GM12874 (cell line): Measurements from ENCODE around the gene NELFA.

Experiments
- TF ChIP-seq, protein P1 (sequence below): IDR thresholded peaks from 2 replicates; pipeline ENCODE4 v1.5.1; 2011; ENCODE audit warnings: low read depth, mild to moderate bottlenecking, control low read depth, low read length, moderate library complexity; ENCODE audit not compliant: insufficient read depth

NELFA gene

DNA sequence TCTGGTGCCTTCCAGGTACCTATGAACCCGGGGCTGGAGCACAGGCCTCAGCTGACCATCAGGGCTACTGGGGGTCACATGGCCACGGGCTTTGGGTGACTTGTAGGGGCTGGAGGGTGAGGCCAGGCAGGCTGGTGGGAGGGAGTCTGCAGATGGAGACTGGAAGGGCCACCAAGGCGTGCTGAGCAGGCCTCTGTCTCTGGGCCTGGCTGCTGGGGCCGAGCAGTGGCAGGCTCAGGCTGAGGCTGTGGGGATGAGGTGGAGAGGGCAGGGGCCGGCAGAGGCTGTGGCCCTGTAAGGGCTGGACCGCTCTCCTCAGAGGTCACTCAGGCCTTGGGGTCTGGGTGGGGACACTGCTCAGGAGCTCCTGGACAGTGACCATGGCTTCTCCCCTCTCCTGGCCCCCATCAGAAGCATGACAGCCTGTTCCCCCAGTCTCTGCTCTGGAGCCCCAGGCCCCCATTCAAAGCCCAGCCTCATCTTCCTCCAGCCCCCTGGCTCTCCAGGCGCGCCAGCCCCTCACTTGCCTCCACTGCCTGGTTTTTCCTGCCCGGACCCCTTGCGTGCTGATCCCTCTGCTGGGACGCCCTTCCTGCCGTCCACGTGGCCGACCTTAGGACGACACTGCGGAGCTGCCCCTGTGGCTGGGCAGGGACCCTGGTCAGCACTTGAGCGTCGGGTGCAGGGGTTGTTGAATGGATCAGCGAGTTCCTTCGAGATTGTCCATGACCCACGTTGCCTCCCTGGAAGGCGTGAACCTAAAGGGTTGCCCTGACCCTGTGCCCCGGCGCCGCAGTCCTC is 39.2 kb upstream of the NELFA start:
- TF ChIP-seq, protein P1, sequence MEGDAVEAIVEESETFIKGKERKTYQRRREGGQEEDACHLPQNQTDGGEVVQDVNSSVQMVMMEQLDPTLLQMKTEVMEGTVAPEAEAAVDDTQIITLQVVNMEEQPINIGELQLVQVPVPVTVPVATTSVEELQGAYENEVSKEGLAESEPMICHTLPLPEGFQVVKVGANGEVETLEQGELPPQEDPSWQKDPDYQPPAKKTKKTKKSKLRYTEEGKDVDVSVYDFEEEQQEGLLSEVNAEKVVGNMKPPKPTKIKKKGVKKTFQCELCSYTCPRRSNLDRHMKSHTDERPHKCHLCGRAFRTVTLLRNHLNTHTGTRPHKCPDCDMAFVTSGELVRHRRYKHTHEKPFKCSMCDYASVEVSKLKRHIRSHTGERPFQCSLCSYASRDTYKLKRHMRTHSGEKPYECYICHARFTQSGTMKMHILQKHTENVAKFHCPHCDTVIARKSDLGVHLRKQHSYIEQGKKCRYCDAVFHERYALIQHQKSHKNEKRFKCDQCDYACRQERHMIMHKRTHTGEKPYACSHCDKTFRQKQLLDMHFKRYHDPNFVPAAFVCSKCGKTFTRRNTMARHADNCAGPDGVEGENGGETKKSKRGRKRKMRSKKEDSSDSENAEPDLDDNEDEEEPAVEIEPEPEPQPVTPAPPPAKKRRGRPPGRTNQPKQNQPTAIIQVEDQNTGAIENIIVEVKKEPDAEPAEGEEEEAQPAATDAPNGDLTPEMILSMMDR: no peak

DNA sequence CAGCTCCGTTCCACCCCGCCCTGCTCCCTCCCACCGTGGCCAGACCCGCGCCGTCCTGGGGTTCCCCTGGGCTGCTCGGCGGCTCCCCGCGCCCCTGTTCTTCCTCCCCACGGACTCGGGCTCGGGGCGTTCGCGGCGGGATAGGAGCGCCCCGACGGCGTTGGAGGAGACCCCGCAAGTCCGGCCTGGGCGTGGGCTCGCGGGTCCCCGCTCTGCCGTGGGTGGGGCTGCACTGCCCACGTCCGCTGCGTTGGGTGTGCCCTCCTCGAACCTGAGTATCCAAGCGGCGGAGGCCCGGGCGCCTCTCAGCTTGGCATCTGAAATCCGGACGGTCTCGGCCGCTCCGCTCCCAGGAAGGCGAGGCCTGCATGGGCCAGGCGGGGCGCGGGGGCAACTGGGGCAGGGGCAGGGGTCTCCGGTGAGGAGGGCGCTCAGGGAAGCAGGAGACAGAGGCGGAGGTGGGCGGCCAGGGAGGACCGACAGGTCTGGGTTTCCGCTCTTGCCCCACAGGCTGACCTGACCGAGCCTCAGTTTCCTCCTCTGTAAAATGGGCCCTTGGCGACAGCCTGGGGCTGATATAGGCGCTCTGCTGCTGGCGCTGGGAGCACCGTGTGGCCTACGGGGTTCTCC is 38.4 kb upstream of the NELFA start:
- TF ChIP-seq, protein P1: no peak

DNA sequence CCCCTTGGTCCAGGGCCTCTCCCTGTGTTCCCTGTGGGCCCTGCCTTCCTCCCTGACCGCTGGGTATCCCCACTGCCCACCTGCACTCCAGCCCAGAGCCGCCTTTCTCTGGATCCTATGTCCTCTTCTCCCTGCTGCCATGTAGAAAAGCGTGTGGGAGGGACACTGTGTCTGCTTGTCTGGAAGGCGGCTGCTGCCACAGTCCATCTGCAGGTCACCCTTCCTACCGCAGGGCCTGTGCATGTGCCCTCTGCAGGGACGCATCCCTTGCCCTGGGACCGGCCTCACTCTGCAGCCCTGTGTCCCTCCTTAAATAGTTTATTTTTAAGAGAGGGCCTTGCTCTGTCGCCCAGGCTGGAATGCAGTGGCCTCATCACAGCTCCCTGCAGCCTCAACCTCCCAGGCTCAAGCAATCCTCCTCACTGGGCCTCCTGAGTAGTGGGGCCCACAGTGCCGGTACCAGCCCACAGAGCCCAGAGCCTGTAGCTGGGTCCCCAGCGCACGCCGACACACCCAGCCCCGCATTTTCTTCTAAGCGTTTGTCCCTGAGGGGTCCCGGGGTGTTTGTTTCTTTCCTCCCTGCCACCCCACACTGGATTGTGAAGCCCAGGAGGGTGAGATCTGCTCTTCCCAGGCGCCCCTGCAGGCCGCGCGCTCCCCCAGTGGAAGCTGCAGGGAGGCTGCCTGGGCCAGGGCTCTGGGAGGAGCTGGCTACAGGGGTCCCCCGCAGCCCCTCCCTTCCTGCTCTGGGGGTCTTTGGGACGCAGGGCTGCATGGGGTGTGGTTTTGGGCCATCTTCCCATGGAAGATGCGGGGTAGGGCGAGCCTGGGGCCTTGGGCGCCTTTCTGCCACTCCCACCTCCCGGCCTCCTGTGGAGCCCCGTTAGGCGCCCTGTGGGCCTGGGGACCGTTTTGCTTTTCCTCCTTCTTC is 37.5 kb upstream of the NELFA start:
- TF ChIP-seq, protein P1: no peak

DNA sequence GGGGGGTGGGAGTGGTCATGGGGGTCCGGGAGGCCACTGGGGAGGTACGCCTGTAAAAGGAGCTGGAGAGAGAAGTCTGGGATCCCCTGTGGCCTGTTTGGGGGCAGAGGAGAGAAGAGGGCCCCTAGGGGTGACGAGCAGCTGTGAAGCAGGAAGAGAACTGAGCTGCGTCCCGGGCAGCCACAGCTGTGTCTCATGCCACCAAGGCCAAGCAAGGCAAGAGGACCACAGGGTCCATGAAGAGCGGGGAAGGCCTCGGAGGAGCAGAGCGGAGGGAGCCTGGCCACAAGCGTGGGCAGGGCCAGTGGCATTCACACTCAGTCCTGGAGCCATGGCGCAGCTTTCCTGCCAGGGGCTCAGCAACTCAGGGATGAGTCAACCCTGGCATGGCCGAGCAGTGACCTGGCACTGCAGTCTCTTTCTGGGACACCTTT is 36.8 kb upstream of the NELFA start:
- TF ChIP-seq, protein P1: no peak

DNA sequence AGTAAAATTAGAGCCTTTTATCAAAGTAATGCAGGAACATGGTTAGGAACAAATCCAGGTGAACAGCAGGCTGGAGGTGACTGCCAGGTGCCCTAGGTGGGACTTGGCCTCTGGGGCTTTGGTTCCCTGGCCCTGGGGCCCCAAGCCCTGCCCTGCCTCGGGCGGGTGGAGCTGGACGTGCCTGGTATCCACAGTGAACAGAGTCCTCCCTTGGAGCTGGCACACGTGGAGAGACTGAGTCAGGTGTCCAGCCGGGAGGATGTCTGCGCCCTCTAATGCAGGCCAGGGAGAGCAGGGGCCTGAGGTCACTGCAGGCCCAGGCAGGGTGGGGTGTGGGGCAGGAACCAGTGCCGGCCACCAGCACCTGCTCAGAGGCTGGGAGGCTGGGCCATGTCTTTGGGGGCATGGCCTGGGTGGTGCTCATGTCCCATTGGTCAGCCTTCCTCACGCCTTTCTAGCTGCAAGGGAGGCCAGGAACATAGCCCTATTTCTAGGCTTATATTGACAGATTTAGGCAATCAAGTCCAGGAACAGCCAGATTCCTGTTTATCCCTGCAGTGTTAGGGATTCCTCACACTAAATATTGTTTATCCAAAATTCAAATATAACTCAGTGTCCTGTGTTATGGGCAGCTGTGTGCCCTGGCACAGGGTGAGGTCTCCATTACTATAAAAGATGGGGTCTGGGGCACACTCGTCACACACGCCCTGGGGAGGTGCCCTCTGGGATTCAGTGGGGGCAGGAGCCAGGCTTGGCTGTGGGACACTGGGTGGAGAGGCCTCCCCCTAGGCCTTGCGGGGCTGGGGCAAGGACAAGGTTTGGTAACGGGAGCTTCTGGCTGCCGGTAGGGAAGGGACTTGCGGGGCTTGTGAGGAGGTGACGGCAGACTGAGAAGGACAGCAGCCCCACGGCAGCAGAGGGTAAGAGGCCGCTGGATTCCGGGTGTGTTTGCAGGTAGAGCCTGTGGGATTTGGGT is 36.1 kb upstream of the NELFA start:
- TF ChIP-seq, protein P1: no peak

DNA sequence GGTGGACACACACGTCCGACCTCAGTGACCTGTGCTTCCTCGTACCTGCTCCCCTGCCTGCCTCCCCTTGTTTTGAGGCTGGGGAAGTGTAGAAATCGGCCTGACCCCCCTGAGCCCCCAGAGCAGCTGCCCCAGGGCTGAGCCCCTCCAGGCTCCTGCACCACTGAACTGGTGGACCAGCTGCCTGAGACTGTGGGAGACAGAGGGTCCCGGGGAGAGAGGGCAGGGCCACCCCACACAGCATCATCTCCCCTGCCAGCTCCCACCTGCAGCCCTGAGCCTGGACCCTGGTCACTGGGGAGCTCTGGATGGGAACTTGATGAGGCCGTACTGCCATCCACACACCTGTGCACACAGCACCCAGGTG is 35.3 kb upstream of the NELFA start:
- TF ChIP-seq, protein P1: no peak
